ENCODE results near the gene CCDC174.

DNA sequence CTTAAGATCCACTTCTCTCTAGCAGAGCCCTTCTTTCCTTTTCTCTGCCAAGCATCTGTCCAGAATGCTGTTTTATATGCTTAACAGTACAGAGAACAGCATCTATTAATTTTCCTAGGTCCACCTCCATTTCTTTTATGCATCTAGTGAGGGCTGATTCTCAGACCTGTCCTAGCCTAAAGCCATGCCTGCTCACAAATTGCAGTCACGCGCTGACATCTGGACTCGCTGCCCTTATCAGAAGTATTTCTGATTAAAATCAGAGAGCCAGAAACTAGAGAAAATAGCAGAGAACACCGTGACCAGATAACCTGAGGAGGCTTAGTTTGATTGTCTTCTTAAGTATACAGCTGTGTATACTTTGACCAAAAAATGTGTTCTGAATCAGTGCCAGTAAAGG is 25.3 kb downstream of the CCDC174 start:
- TF ChIP-seq, protein P1, sequence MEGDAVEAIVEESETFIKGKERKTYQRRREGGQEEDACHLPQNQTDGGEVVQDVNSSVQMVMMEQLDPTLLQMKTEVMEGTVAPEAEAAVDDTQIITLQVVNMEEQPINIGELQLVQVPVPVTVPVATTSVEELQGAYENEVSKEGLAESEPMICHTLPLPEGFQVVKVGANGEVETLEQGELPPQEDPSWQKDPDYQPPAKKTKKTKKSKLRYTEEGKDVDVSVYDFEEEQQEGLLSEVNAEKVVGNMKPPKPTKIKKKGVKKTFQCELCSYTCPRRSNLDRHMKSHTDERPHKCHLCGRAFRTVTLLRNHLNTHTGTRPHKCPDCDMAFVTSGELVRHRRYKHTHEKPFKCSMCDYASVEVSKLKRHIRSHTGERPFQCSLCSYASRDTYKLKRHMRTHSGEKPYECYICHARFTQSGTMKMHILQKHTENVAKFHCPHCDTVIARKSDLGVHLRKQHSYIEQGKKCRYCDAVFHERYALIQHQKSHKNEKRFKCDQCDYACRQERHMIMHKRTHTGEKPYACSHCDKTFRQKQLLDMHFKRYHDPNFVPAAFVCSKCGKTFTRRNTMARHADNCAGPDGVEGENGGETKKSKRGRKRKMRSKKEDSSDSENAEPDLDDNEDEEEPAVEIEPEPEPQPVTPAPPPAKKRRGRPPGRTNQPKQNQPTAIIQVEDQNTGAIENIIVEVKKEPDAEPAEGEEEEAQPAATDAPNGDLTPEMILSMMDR (conservative IDR thresholded peaks at IDR 0.05; ENCODE audit: low read depth, low read length), result no peak
- TF ChIP-seq RCOR1 (IDR thresholded peaks at IDR 0.05; ENCODE audit: insufficient replicate concordance, low read length), result no peak
- no peak for TF ChIP-seq USF2 (IDR thresholded peaks at IDR 0.05; ENCODE audit: low read depth, low read length)
- no peak for TF ChIP-seq BHLHE40 (IDR thresholded peaks at IDR 0.05; ENCODE audit: low read depth, low read length)
- no peak for TF ChIP-seq CEBPB (IDR thresholded peaks at IDR 0.05; ENCODE audit: low read depth, low read length)
- no peak for TF ChIP-seq POLR2A (IDR thresholded peaks at IDR 0.05; ENCODE audit: low read depth, low read length)
- TF ChIP-seq RFX5 (IDR thresholded peaks at IDR 0.05; ENCODE audit: low read depth, low read length), result no peak
- no peak for TF ChIP-seq MAFK (IDR thresholded peaks at IDR 0.05; ENCODE audit: low read depth, low read length)
- no peak for TF ChIP-seq NFE2L2 (IDR thresholded peaks at IDR 0.05; ENCODE audit: low read depth, low read length)

Measured in IMR-90 (cell line).